ENCODE results near the gene PEX11G.

GRCh38 chr19:7512400-7512851, 23.6 kb upstream of the PEX11G start:
- no peak for TF ChIP-seq CTCF (conservative IDR thresholded peaks at IDR 0.05; ENCODE audit: low read depth in 2 of 2)
- no peak for TF ChIP-seq EZH2 (IDR thresholded peaks at IDR 0.05; ENCODE audit: low read depth, unreplicated experiment)
- no peak for TF ChIP-seq POLR2AphosphoS5 (IDR thresholded peaks at IDR 0.05; ENCODE audit: low read depth)
- no peak for TF ChIP-seq CREB1 (CRISPR knock-in tag; IDR thresholded peaks at IDR 0.05; ENCODE audit: low read depth)
- TF ChIP-seq ZNF114 (CRISPR knock-in tag; IDR thresholded peaks at IDR 0.05): no peak
- TF ChIP-seq EZH2phosphoT487 (IDR thresholded peaks at IDR 0.05; ENCODE audit: unreplicated experiment): no peak
- TF ChIP-seq REST (IDR thresholded peaks at IDR 0.05; ENCODE audit: unreplicated experiment): no peak
- TF ChIP-seq JUNB (IDR thresholded peaks at IDR 0.05; ENCODE audit: unreplicated experiment): no peak
- no peak for TF ChIP-seq ETS1 (IDR thresholded peaks at IDR 0.05)
- no peak for TF ChIP-seq ZNF462 (CRISPR knock-in tag; IDR thresholded peaks at IDR 0.05)
- no peak for TF ChIP-seq ZNF331 (CRISPR knock-in tag; IDR thresholded peaks at IDR 0.05; ENCODE audit: low read depth)
- no peak for TF ChIP-seq STAT1 (IDR thresholded peaks at IDR 0.05; ENCODE audit: unreplicated experiment)
- no peak for TF ChIP-seq NANOG (IDR thresholded peaks at IDR 0.05; ENCODE audit: borderline replicate concordance)

All from GM23338 (cell line).